Measurements from ENCODE around the gene MAPKAP1.

DNA sequence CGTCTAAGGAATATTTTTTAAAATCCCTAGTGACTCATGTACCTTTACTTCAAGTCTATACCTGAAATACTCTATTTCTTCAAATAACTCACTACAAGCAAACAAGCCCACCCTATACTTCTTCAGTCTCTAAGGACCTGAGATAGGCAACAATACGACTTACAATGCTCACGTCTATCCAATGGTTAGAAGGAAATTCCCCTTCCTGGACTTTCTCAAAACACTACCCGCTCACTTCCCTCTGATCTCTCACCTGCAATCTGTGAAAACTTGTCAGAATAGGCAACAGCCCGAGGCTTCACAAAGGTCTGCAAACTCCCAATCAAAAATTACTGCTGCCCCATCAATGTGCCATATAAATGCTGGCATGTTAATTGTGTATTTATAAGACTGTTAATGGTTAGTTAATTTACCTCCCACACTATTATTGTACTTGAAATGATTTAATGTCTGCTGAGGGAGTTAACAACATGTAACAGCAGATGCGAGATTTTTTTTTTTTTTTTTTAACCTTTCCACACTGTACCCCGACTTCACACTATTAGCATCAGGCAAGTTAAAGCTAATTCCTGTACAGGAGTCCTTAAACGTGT, 27.3 kb downstream of the MAPKAP1 start:
- TF ChIP-seq, protein P1, sequence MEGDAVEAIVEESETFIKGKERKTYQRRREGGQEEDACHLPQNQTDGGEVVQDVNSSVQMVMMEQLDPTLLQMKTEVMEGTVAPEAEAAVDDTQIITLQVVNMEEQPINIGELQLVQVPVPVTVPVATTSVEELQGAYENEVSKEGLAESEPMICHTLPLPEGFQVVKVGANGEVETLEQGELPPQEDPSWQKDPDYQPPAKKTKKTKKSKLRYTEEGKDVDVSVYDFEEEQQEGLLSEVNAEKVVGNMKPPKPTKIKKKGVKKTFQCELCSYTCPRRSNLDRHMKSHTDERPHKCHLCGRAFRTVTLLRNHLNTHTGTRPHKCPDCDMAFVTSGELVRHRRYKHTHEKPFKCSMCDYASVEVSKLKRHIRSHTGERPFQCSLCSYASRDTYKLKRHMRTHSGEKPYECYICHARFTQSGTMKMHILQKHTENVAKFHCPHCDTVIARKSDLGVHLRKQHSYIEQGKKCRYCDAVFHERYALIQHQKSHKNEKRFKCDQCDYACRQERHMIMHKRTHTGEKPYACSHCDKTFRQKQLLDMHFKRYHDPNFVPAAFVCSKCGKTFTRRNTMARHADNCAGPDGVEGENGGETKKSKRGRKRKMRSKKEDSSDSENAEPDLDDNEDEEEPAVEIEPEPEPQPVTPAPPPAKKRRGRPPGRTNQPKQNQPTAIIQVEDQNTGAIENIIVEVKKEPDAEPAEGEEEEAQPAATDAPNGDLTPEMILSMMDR (conservative IDR thresholded peaks at IDR 0.05 in 1 of 2, IDR thresholded peaks at IDR 0.05 in 1 of 2; ENCODE audit: extremely low read depth in 1 of 2, insufficient read depth in 1 of 2, low read depth in 1 of 2, low read length in 2 of 2) = no peak
- TF ChIP-seq EZH2 (IDR thresholded peaks at IDR 0.05; ENCODE audit: borderline replicate concordance, low read length) = no peak

Measured in mammary epithelial cell (primary cell).